ENCODE data around the gene RPL27A. TPM values are rescaled to one million over a fixed set of nuclear protein-coding genes. Genes with fewer than 3 reads are reported as not detected.

Gene RPL27A
- total RNA-seq, 1 experiment from 2014 or later, result 1,055 TPM

GRCh38 chr11:8692417-8692816 is 9.8 kb downstream of the RPL27A start:
- no peak overlapping the region for H3K4me3 ChIP-seq (replicated peaks in 1 of 2; ENCODE audit: low read depth in 1 of 2, low read length in 2 of 2)
- no peaks in the 10 kb centered on the region for H4K20me1 ChIP-seq (ENCODE audit: insufficient read depth)
- intact Hi-C loops (cut with micrococcal nuclease), result no loop called here
- no peak overlapping the region for H3K4me2 ChIP-seq (ENCODE audit: low read length)
- H2AFZ ChIP-seq (ENCODE audit: low read depth, low read length, poor library complexity, severe bottlenecking), result no peak overlapping the region
- peaks cover 5 to 23% of the 10 kb centered on the region in 2 experiments; a peak in 3 of 4 replicates for H3K4me1 ChIP-seq (ENCODE audit: control insufficient read depth in 1 of 2, insufficient read depth in 2 of 2, low read length in 2 of 2)
- H3K9me3 ChIP-seq (ENCODE audit: control insufficient read depth in 1 of 2, insufficient read depth in 1 of 2, low read depth in 1 of 2, low read length in 2 of 2), result no peaks in the 10 kb centered on the region
- peaks cover 0 to 11% of the 10 kb centered on the region in 2 experiments; a peak in 1 of 4 replicates for H3K36me3 ChIP-seq (ENCODE audit: control insufficient read depth in 1 of 2, insufficient read depth in 2 of 2, low read length in 2 of 2)
- H3K27me3 ChIP-seq (ENCODE audit: insufficient read depth, low read length), result no peaks in the 10 kb centered on the region
- DNase-seq (ENCODE audit: low read depth, low spot score), result no peak
- TF ChIP-seq POLR2AphosphoS5 (IDR thresholded peaks at IDR 0.05; ENCODE audit: low read depth, low read length), result no peak
- ChIA-PET RAD21 (ENCODE audit: low non-redundant PET in 1 of 2, low total read pairs in 2 of 2, uncharacterized antibody in 2 of 2, unreplicated experiment in 2 of 2) (no interaction called here), POLR2A (no interaction called here), CTCF (no interaction called here)
- no peaks in the 10 kb centered on the region for H3K9me2 ChIP-seq (ENCODE audit: insufficient read depth)
- no peak for ATAC-seq
- BruUV-seq (replicated peaks), result no TSS peak
- peaks cover 21% of the 10 kb centered on the region for H3K79me2 ChIP-seq (ENCODE audit: insufficient read depth, low read length)
- no peak overlapping the region for H3K9ac ChIP-seq (ENCODE audit: low read length)
- no peak overlapping the region for H3K27ac ChIP-seq (ENCODE audit: low read depth, low read length)

- H3K27me3 ChIP-seq (ENCODE audit: insufficient read depth, low read length), result no peaks in the 10 kb centered on the region
- intact Hi-C loops (cut with micrococcal nuclease), result no loop called here
- H3K27ac ChIP-seq (ENCODE audit: low read depth, low read length), result no peak overlapping the region
- peaks cover 0 to 11% of the 10 kb centered on the region in 2 experiments; a peak in 1 of 4 replicates for H3K36me3 ChIP-seq (ENCODE audit: control insufficient read depth in 1 of 2, insufficient read depth in 2 of 2, low read length in 2 of 2)
- H3K4me1 ChIP-seq (ENCODE audit: control insufficient read depth in 1 of 2, insufficient read depth in 2 of 2, low read length in 2 of 2), result peaks cover 5 to 16% of the 10 kb centered on the region in 2 experiments; a peak in 3 of 4 replicates
- RAD21 ChIA-PET (ENCODE audit: low non-redundant PET in 1 of 2, low total read pairs in 2 of 2, uncharacterized antibody in 2 of 2, unreplicated experiment in 2 of 2), result no interaction called here
- no peak overlapping the region for H2AFZ ChIP-seq (ENCODE audit: low read depth, low read length, poor library complexity, severe bottlenecking)
- no peak for TF ChIP-seq JUND (IDR thresholded peaks at IDR 0.05)
- TF ChIP-seq SIN3A (IDR thresholded peaks at IDR 0.05; ENCODE audit: low read depth), result no peak
- TF ChIP-seq SRF (IDR thresholded peaks at IDR 0.05; ENCODE audit: low read depth), result no peak
- no peak for TF ChIP-seq POLR2A (IDR thresholded peaks at IDR 0.05; ENCODE audit: borderline replicate concordance, extremely low read depth, insufficient read depth, insufficient read length)
- TF ChIP-seq MAX (IDR thresholded peaks at IDR 0.05), result no peak
- TF ChIP-seq EGR1 (IDR thresholded peaks at IDR 0.05; ENCODE audit: low read depth), result no peak
- TF ChIP-seq CEBPB (IDR thresholded peaks at IDR 0.05; ENCODE audit: low read depth), result no peak
- no peak for TF ChIP-seq ZBTB33 (IDR thresholded peaks at IDR 0.05; ENCODE audit: extremely low read depth, insufficient replicate concordance, low read length)
- no peak for TF ChIP-seq CBX3 (IDR thresholded peaks at IDR 0.05; ENCODE audit: low read depth)
- TF ChIP-seq POLR2AphosphoS5 (IDR thresholded peaks at IDR 0.05; ENCODE audit: low read depth, low read length), result no peak
- TF ChIP-seq EZH2phosphoT487 (IDR thresholded peaks at IDR 0.05; ENCODE audit: borderline replicate concordance), result no peak
- no peak for TF ChIP-seq EZH2 (IDR thresholded peaks at IDR 0.05)
- TF ChIP-seq TCF7L2 (IDR thresholded peaks at IDR 0.05; ENCODE audit: borderline replicate concordance, extremely low read depth, insufficient read depth, insufficient read length), result no peak
- TF ChIP-seq RAD21 (IDR thresholded peaks at IDR 0.05; ENCODE audit: low read depth), result no peak
- H3K9me3 ChIP-seq (ENCODE audit: control insufficient read depth in 1 of 2, insufficient read depth in 1 of 2, low read depth in 1 of 2, low read length in 2 of 2), result no peaks in the 10 kb centered on the region
- peaks cover 21% of the 10 kb centered on the region for H3K79me2 ChIP-seq (ENCODE audit: insufficient read depth, low read length)
- no peaks in the 10 kb centered on the region for H3K9me2 ChIP-seq (ENCODE audit: insufficient read depth)
- no peak for ATAC-seq
- H3K9ac ChIP-seq (ENCODE audit: low read length), result no peak overlapping the region
- BruUV-seq (replicated peaks), result no TSS peak
- POLR2A ChIA-PET, result no interaction called here
- H3K4me3 ChIP-seq (replicated peaks in 1 of 2; ENCODE audit: low read depth in 1 of 2, low read length in 2 of 2), result no peak overlapping the region
- CTCF ChIA-PET, result no interaction called here
- no peak for DNase-seq (ENCODE audit: low read depth, low spot score)
- H3K4me2 ChIP-seq (ENCODE audit: low read length), result no peak overlapping the region
- no peaks in the 10 kb centered on the region for H4K20me1 ChIP-seq (ENCODE audit: insufficient read depth)
These were observed 10.5 kb downstream of the RPL27A start for GRCh38 chr11:8693010-8693551.
